Neutrophil (primary cell): Measurements from ENCODE around the gene B3GNT7.
"Not testable (repeated sequence)": the region's sequence is repeated elsewhere in the genome, so short reads cannot be mapped to it uniquely, and the experiment has no call there.

ENCODE experiments used
- H3K27ac ChIP-seq: fragments of 200-600 bp; sonication (generic); 2 replicates; pipeline ENCODE4 v1.5.1; 2016; ENCODE audit warnings: mild to moderate bottlenecking, moderate library complexity
- H3K27me3 ChIP-seq: fragments of 200-600 bp; sonication (generic); 2 replicates; pipeline ENCODE4 v1.6.0; 2016; ENCODE audit warnings: mild to moderate bottlenecking
- H3K36me3 ChIP-seq: fragments of 200-600 bp; sonication (generic); 2 replicates; pipeline ENCODE4 v1.5.1; 2017
- H3K4me1 ChIP-seq, 2 experiments: fragments of 200-600 bp in 1 of 2; sonication (generic) in 1 of 2; 1 replicate in 1 of 2; 2 replicates in 1 of 2; pipeline versions ENCODE4 v1.5.1 to v1.6.1; 2013 to 2016; ENCODE audit warnings: low read depth in 1 of 2, low read length in 1 of 2, mild to moderate bottlenecking in 1 of 2, moderate library complexity in 1 of 2; ENCODE audit not compliant: control insufficient read depth in 1 of 2, insufficient read depth in 1 of 2
- H3K4me3 ChIP-seq, 2 experiments: fragments of 200-600 bp in 1 of 2; sonication (generic) in 1 of 2; 1 replicate in 1 of 2; 2 replicates in 1 of 2; pipeline ENCODE4 v1.5.1; 2013 to 2016; ENCODE audit warnings: low read depth in 1 of 2, low read length in 1 of 2, mild to moderate bottlenecking in 1 of 2, moderate library complexity in 1 of 2
- H3K9me3 ChIP-seq: fragments of 200-600 bp; sonication (generic); 2 replicates; pipeline ENCODE4 v1.5.1; 2016
- TF ChIP-seq, protein P1 (sequence below): fragments of 200-600 bp; sonication (generic); IDR thresholded peaks from 2 replicates; pipeline ENCODE4 v1.5.1; 2016; ENCODE audit warnings: antibody characterized with exemption

The B3GNT7 gene

DNA sequence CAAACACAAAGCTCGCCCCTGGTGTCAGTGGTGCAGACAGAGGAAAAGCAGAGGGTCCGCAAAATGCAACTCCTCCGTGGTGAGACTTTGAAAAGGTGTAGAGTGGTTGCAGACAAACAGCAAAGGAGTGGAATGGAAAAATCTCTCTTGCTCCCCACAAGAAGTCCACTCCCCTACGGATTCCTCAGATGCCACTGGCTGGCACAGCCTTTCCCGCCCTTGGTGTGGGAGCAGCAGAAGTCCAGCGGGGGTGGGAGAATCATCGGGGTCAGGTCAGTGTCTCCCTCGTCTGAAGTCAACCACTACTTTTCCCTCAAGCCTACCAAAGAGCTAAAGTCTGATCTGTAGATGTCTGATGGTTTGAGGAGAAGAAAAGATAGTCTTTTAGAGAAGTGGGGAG lies 22.3 kb upstream of the B3GNT7 start:
- H3K9me3 ChIP-seq, result no peaks in the 10 kb centered on the region
- H3K27ac ChIP-seq, result no peak overlapping the region
- TF ChIP-seq, protein P1, sequence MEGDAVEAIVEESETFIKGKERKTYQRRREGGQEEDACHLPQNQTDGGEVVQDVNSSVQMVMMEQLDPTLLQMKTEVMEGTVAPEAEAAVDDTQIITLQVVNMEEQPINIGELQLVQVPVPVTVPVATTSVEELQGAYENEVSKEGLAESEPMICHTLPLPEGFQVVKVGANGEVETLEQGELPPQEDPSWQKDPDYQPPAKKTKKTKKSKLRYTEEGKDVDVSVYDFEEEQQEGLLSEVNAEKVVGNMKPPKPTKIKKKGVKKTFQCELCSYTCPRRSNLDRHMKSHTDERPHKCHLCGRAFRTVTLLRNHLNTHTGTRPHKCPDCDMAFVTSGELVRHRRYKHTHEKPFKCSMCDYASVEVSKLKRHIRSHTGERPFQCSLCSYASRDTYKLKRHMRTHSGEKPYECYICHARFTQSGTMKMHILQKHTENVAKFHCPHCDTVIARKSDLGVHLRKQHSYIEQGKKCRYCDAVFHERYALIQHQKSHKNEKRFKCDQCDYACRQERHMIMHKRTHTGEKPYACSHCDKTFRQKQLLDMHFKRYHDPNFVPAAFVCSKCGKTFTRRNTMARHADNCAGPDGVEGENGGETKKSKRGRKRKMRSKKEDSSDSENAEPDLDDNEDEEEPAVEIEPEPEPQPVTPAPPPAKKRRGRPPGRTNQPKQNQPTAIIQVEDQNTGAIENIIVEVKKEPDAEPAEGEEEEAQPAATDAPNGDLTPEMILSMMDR, result no peak
- peaks cover 3 to 7% of the 10 kb centered on the region in 2 experiments for H3K4me1 ChIP-seq
- H3K36me3 ChIP-seq, result no peaks in the 10 kb centered on the region
- H3K4me3 ChIP-seq, result no peak overlapping the region
- H3K27me3 ChIP-seq, result no peaks in the 10 kb centered on the region

DNA sequence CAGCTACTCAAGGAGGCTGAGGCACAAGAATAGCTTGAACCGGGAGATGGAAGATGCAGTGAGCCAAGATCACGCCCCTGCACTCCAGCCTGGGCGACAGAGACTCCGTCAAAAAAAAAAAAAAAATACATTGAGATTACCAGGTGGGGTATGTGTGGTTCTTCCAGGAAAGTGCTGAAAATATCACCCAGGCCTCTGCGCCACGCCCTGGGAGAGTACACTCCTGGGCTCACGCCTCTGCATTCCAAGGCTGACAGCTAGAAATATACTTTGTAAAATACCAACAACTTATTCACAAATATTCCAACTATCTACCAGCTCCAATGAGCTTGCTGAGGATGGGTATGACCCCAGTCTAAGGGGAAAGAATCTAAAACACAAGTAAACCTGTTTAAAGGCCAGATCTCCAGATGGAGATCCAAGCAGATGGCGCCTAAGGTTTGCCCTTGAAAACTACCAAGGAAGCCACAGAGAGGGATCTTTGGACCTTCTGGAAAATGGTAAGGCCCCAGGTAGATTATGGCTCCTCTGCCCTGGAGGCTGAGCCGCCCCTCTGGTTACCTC lies 21.6 kb upstream of the B3GNT7 start:
- Histone ChIP-seq H3K4me3 (no peak overlapping the region), H3K27ac (no peak overlapping the region), H3K9me3 (no peaks in the 10 kb centered on the region), H3K36me3 (no peaks in the 10 kb centered on the region), H3K4me1 (peaks cover 3 to 7% of the 10 kb centered on the region in 2 experiments), H3K27me3 (no peaks in the 10 kb centered on the region)
- TF ChIP-seq, protein P1, result no peak

DNA sequence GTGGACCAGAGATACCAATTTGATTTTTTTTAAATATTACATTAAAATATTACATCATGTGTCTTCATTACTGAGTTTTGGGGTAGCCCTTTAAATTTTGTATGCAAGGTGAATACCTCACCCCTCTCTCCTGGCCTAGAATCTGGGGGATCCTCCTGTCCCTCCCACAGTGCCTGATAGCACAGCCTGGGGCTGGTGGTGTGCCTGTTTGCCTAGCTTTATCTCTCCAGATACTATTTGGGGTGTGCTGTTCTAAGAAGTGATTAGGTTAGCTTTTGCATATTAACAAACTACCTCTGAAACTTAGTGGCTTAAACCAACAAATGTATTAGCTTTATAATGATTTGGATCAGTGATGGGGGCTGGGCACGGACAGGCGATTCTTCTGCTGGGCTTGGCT lies 20.7 kb upstream of the B3GNT7 start:
- Histone ChIP-seq H3K27ac (no peak overlapping the region), H3K36me3 (no peaks in the 10 kb centered on the region), H3K4me3 (no peak overlapping the region), H3K9me3 (no peaks in the 10 kb centered on the region), H3K4me1 (peaks cover 3 to 7% of the 10 kb centered on the region in 2 experiments), H3K27me3 (no peaks in the 10 kb centered on the region)
- TF ChIP-seq, protein P1, result no peak

DNA sequence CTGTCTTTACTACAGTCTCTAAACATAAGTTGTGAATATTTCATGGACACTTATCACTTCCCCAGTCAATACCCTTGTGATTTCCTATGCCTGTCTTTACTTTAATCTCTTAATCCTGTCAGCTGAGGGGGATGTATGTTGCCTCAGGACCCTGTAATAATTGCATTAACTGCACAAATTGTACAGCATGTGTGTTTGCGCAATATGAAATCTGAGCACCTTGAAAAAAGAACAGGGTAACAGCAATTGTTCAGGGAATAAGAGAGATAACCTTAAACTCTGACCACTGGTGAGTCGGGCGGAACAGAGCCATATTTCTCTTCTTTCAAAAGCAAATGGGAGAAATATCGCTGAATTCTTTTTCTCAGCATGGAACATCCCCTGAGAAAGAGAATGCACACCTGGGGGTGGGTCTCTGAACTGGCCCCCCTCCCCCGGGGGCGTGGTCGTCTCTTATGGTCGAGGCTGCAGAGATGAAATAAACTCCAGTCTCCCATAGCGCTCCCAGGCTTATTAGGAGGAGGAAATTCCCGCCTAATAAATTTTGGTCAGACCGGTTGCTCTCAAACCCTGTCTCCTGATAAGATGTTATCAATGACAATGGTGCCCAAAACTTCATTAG lies 19.4 kb upstream of the B3GNT7 start:
- H3K9me3 ChIP-seq, H3K27ac ChIP-seq, H3K4me3 ChIP-seq, H3K4me1 ChIP-seq, H3K27me3 ChIP-seq, H3K36me3 ChIP-seq: not testable (repeated sequence)

DNA sequence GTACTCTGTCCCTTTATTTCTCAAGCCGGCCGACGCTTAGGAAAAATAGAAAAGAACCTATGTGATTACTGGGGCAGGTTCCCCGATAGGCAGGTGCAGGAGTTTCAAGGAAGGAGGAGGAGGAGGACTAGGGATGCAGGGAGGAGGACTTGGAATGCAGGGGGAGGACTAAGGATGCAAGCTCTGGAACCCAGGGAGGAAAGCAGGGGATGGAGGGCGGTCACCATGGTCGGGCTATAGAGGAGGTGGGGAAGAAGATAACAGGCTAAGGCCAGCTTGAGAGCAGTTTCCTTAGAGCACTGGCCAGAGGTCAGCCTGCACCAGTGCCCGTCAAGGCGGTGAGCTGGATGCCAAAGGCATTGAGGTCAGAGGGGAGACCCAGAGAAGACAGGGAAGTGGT lies 18.7 kb upstream of the B3GNT7 start:
- no peaks in the 10 kb centered on the region for H3K27me3 ChIP-seq
- no peaks in the 10 kb centered on the region for H3K9me3 ChIP-seq
- TF ChIP-seq, protein P1, result no peak
- H3K36me3 ChIP-seq, result no peaks in the 10 kb centered on the region
- H3K4me3 ChIP-seq, result no peak overlapping the region
- H3K4me1 ChIP-seq, result no peaks in the 10 kb centered on the region
- H3K27ac ChIP-seq, result no peak overlapping the region

DNA sequence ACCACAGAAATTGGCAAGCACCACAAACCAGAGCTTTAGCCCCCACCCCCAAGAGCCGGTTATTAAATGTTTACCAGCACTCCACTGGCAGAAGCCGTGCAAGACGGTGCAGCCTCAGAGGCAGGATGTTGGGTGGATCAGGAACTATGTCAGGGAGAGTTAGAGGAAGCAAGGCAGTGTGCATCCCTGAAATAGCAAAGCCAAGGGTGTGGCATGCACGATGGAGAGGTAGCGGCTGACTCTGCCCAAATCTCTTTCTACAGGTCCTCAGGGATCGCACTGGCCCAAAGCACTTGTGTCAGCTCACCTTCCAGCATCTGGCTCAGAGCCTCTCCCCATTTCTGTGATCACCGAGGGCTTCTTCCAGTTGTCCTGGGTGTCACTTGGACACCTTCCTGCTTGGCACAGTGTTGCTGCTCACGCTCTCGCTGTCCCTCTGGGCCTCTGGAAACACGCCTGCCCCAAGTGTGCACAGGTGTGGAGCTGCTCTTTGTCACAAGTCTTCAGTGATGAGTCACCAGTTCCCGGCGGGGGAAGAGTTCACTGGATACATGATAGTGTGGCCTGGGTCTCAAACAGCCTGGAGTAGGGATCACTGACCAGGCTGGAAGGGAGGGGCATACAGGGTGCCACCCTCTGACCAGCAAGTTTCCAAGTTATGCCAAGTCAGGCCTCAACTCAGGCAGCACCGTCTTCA lies 17.3 kb upstream of the B3GNT7 start:
- H3K4me1 ChIP-seq, result no peaks in the 10 kb centered on the region
- TF ChIP-seq, protein P1, result no peak
- no peak overlapping the region for H3K4me3 ChIP-seq
- H3K36me3 ChIP-seq, result no peaks in the 10 kb centered on the region
- H3K27ac ChIP-seq, result no peak overlapping the region
- no peaks in the 10 kb centered on the region for H3K9me3 ChIP-seq
- no peaks in the 10 kb centered on the region for H3K27me3 ChIP-seq
